SK-N-SH treated with all-trans-retinoic acid at 6 μM for 48 hours (cell line): Measurements from ENCODE around the gene ELAPOR1.

Source experiments
- ATAC-seq: fragments of 200-7000 bp; cut with Tn5 transposase; 3 replicates; pipeline ENCODE4 v1.9.1; 2020; ENCODE audit warnings: mild to moderate bottlenecking, moderate library complexity
- ARNTL ChIP-seq: fragments of 450-650 bp; formaldehyde crosslinking; IDR thresholded peaks from 2 replicates; pipeline ENCODE4 v1.5.0; 2020; ENCODE audit warnings: low read depth, mild to moderate bottlenecking, moderate library complexity, borderline replicate concordance
- BACH2 ChIP-seq: fragments of 250-450 bp; sonication (Bioruptor Pico); IDR thresholded peaks from 2 replicates; pipeline ENCODE4 v1.9.0; 2021; ENCODE audit warnings: mild to moderate bottlenecking, borderline replicate concordance
- CSDC2 ChIP-seq: fragments of 250-450 bp; sonication (Bioruptor Pico); IDR thresholded peaks from 2 replicates; pipeline ENCODE4 v1.5.0; 2020; ENCODE audit warnings: mild to moderate bottlenecking, moderate library complexity
- GLIS3 ChIP-seq: fragments of 250-450 bp; sonication (Bioruptor Pico); IDR thresholded peaks from 2 replicates; pipeline ENCODE4 v1.5.0; 2020; ENCODE audit warnings: mild to moderate bottlenecking, moderate library complexity
- ISL1 ChIP-seq: fragments of 250-450 bp; sonication (Bioruptor Pico); IDR thresholded peaks from 2 replicates; pipeline ENCODE4 v2.1.2; 2022; ENCODE audit warnings: mild to moderate bottlenecking, moderate library complexity
- OSR1 ChIP-seq: fragments of 250-450 bp; sonication (Bioruptor Pico); IDR thresholded peaks from 2 replicates; pipeline ENCODE4 v1.8.0; 2022; ENCODE audit warnings: moderate library complexity, mild to moderate bottlenecking, inconsistent platforms
- POU6F1 ChIP-seq: fragments of 250-450 bp; sonication (Bioruptor Pico); IDR thresholded peaks from 2 replicates; pipeline ENCODE4 v1.8.0; 2021; ENCODE audit warnings: low read depth, mild to moderate bottlenecking, moderate library complexity, borderline replicate concordance
- SNAI2 ChIP-seq: fragments of 250-450 bp; sonication (Bioruptor Pico); IDR thresholded peaks from 2 replicates; pipeline ENCODE4 v1.5.0; 2020; ENCODE audit warnings: mild to moderate bottlenecking, moderate library complexity
- TCF4 ChIP-seq: fragments of 250-450 bp; sonication (Bioruptor Pico); IDR thresholded peaks from 2 replicates; pipeline ENCODE4 v1.8.0; 2021; ENCODE audit warnings: mild to moderate bottlenecking, moderate library complexity, borderline replicate concordance
- TSHZ2 ChIP-seq: fragments of 250-450 bp; sonication (Bioruptor Pico); IDR thresholded peaks from 2 replicates; pipeline ENCODE4 v1.5.0; 2020; ENCODE audit warnings: mild to moderate bottlenecking, moderate library complexity
- ZC3H10 ChIP-seq: fragments of 250-450 bp; sonication (Bioruptor Pico); IDR thresholded peaks from 2 replicates; pipeline ENCODE4 v1.5.1; 2021; ENCODE audit warnings: mild to moderate bottlenecking, moderate library complexity
- ZFP3 ChIP-seq: fragments of 250-450 bp; sonication (Bioruptor Pico); IDR thresholded peaks from 2 replicates; pipeline ENCODE4 v1.5.0; 2020; ENCODE audit warnings: mild to moderate bottlenecking, moderate library complexity
- ZFP30 ChIP-seq: fragments of 450-650 bp; formaldehyde crosslinking; IDR thresholded peaks from 2 replicates; pipeline ENCODE4 v1.5.0; 2022; ENCODE audit warnings: mild to moderate bottlenecking, moderate library complexity
- ZNF565 ChIP-seq: fragments of 450-650 bp; formaldehyde crosslinking; conservative IDR thresholded peaks from 2 replicates; pipeline ENCODE4 v1.5.0; 2020; ENCODE audit warnings: low read depth, mild to moderate bottlenecking, moderate library complexity
- ZNF70 ChIP-seq: fragments of 450-650 bp; formaldehyde crosslinking; IDR thresholded peaks from 2 replicates; pipeline ENCODE4 v1.5.0; 2020; ENCODE audit warnings: mild to moderate bottlenecking, moderate library complexity
- ZNF8 ChIP-seq: fragments of 450-650 bp; formaldehyde crosslinking; IDR thresholded peaks from 2 replicates; pipeline ENCODE4 v1.5.0; 2020; ENCODE audit warnings: mild to moderate bottlenecking, moderate library complexity
- TF ChIP-seq, protein P1 (sequence below): fragments of 250-450 bp; sonication (Bioruptor Pico); IDR thresholded peaks from 2 replicates; pipeline ENCODE4 v1.8.0; 2020; ENCODE audit warnings: mild to moderate bottlenecking, moderate library complexity, borderline replicate concordance
- TF ChIP-seq, protein P2 (sequence below): fragments of 250-450 bp; sonication (Bioruptor Pico); IDR thresholded peaks from 2 replicates; pipeline ENCODE4 v1.5.1; 2020; ENCODE audit warnings: low read depth, mild to moderate bottlenecking, moderate library complexity
- TF ChIP-seq, protein P3 (sequence below): fragments of 250-450 bp; sonication (Bioruptor Pico); IDR thresholded peaks from 2 replicates; pipeline ENCODE4 v1.5.1; 2021; ENCODE audit warnings: mild to moderate bottlenecking, moderate library complexity

The ELAPOR1 gene

GRCh38 chr1:109116286-109116685, 2.4 kb downstream of the ELAPOR1 start:
- TF ChIP-seq, protein P1, sequence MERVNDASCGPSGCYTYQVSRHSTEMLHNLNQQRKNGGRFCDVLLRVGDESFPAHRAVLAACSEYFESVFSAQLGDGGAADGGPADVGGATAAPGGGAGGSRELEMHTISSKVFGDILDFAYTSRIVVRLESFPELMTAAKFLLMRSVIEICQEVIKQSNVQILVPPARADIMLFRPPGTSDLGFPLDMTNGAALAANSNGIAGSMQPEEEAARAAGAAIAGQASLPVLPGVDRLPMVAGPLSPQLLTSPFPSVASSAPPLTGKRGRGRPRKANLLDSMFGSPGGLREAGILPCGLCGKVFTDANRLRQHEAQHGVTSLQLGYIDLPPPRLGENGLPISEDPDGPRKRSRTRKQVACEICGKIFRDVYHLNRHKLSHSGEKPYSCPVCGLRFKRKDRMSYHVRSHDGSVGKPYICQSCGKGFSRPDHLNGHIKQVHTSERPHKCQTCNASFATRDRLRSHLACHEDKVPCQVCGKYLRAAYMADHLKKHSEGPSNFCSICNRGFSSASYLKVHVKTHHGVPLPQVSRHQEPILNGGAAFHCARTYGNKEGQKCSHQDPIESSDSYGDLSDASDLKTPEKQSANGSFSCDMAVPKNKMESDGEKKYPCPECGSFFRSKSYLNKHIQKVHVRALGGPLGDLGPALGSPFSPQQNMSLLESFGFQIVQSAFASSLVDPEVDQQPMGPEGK (CRISPR knock-in tag) = no peak
- TF ChIP-seq SNAI2 (CRISPR knock-in tag) = no peak
- TF ChIP-seq OSR1 (CRISPR knock-in tag) = no peak
- TF ChIP-seq GLIS3 (CRISPR knock-in tag) = no peak
- TF ChIP-seq ZFP30 = no peak
- no peak for TF ChIP-seq BACH2 (CRISPR knock-in tag)
- TF ChIP-seq, protein P2, sequence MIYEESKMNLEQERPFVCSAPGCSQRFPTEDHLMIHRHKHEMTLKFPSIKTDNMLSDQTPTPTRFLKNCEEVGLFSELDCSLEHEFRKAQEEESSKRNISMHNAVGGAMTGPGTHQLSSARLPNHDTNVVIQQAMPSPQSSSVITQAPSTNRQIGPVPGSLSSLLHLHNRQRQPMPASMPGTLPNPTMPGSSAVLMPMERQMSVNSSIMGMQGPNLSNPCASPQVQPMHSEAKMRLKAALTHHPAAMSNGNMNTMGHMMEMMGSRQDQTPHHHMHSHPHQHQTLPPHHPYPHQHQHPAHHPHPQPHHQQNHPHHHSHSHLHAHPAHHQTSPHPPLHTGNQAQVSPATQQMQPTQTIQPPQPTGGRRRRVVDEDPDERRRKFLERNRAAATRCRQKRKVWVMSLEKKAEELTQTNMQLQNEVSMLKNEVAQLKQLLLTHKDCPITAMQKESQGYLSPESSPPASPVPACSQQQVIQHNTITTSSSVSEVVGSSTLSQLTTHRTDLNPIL (CRISPR knock-in tag) = no peak
- no peak for TF ChIP-seq ZC3H10 (CRISPR knock-in tag)
- no peak for TF ChIP-seq CSDC2 (CRISPR knock-in tag)
- no peak for TF ChIP-seq TCF4 (CRISPR knock-in tag)
- TF ChIP-seq, protein P3, sequence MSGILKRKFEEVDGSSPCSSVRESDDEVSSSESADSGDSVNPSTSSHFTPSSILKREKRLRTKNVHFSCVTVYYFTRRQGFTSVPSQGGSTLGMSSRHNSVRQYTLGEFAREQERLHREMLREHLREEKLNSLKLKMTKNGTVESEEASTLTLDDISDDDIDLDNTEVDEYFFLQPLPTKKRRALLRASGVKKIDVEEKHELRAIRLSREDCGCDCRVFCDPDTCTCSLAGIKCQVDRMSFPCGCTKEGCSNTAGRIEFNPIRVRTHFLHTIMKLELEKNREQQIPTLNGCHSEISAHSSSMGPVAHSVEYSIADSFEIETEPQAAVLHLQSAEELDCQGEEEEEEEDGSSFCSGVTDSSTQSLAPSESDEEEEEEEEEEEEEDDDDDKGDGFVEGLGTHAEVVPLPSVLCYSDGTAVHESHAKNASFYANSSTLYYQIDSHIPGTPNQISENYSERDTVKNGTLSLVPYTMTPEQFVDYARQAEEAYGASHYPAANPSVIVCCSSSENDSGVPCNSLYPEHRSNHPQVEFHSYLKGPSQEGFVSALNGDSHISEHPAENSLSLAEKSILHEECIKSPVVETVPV = no peak
- no peak for TF ChIP-seq TSHZ2 (CRISPR knock-in tag)
- no peak for TF ChIP-seq ZNF565 (CRISPR knock-in tag)
- no peak for TF ChIP-seq ZNF8 (CRISPR knock-in tag)
- TF ChIP-seq POU6F1 = no peak
- TF ChIP-seq, all 23 proteins: peak for 0
- ATAC-seq = no peak

- no peak for TF ChIP-seq POU6F1
- TF ChIP-seq ZNF70 = no peak
- no peak for TF ChIP-seq ISL1 (CRISPR knock-in tag)
- TF ChIP-seq, protein P3 = no peak
- no peak for TF ChIP-seq ZFP3 (CRISPR knock-in tag)
- TF ChIP-seq TCF4 (CRISPR knock-in tag) = no peak
- no peak for TF ChIP-seq ARNTL (CRISPR knock-in tag)
- no peak for TF ChIP-seq ZFP30
- TF ChIP-seq ZC3H10 (CRISPR knock-in tag) = no peak
- no peak for ATAC-seq
These were observed 4.2 kb downstream of the ELAPOR1 start for GRCh38 chr1:109118089-109118488.
